Measurements from ENCODE around the gene COG2.

DNA sequence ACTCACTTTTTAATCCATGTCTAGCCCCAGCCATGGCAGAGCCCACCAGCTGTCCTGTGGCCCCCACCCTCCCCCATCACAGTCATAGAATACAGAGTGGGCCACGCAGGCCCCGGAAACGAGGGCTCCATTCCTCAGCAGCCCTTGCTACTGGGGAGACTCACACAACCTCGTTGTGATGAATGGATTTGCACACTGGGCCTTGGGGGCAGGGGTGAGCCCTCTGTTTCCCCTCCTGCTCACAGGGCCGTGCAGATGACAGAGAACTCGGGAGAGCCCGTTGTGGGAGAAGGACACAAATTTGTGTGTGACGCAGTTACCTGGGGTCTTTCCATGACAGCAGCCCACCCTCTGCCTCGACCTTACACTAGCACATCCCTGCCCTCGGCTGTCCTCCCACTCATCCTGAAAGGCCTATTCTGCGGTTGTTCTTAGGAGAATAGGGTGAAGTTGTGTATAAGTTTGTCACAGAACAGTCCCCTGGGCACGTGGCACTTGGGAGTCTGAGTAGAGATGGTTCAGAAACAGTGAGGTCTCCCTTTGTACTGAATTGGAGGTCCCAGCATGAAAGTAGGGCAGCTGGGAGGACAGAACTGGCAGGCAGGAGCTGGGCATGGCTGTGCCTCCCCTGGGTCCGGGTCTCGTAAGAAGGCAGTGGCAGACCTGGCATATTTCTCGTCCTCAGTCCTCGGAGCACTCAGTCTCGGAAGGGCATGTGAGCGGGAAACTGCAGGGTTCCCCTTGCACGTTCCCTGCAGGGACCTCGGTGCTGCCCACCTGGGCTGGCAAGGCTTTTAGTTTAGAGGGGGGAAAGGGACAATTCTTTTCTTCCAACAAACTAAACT is 64.8 kb downstream of the COG2 start:
- TF ChIP-seq, protein P1, sequence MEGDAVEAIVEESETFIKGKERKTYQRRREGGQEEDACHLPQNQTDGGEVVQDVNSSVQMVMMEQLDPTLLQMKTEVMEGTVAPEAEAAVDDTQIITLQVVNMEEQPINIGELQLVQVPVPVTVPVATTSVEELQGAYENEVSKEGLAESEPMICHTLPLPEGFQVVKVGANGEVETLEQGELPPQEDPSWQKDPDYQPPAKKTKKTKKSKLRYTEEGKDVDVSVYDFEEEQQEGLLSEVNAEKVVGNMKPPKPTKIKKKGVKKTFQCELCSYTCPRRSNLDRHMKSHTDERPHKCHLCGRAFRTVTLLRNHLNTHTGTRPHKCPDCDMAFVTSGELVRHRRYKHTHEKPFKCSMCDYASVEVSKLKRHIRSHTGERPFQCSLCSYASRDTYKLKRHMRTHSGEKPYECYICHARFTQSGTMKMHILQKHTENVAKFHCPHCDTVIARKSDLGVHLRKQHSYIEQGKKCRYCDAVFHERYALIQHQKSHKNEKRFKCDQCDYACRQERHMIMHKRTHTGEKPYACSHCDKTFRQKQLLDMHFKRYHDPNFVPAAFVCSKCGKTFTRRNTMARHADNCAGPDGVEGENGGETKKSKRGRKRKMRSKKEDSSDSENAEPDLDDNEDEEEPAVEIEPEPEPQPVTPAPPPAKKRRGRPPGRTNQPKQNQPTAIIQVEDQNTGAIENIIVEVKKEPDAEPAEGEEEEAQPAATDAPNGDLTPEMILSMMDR (IDR thresholded peaks at IDR 0.05; ENCODE audit: control extremely low read depth in 1 of 3, insufficient read depth in 1 of 3, low read depth in 1 of 3, low read length in 3 of 3), result no peak
- TF ChIP-seq POLR2A (IDR thresholded peaks at IDR 0.05; ENCODE audit: control extremely low read depth in 1 of 2, low read depth in 2 of 2, low read length in 2 of 2) (no peak), SP2 (IDR thresholded peaks at IDR 0.05; ENCODE audit: low read length) (no peak), RAD21 (IDR thresholded peaks at IDR 0.05 in 1 of 2, conservative IDR thresholded peaks at IDR 0.05 in 1 of 2; ENCODE audit: low read depth in 2 of 2, low read length in 2 of 2) (no peak), HDAC6 (IDR thresholded peaks at IDR 0.05; ENCODE audit: low read depth, low read length) (no peak)

Data from H1 (cell line).